ENCODE results near the gene SUN3.

SUN3 gene

DNA sequence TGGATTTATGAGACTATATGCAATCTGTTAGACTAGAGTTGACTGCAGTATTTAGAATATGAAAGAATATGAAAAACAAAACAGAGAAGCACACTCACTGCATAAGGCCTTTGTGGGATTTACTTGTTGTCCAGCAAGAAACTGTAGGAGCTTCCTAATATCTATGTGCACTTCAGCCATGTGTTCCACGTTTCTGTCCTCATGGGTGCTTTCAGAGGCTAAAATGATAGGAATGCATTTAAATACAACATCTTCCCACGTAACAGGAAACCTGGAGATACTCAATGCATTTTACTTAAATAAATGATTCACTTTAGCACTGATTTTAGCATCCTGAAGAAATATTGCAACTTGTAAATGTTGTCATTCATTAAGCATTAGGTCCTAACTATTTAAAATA, 61.2 kb downstream of the SUN3 start:
- DNase-seq (ENCODE audit: low read depth), result no peak
- TF ChIP-seq, protein P1, sequence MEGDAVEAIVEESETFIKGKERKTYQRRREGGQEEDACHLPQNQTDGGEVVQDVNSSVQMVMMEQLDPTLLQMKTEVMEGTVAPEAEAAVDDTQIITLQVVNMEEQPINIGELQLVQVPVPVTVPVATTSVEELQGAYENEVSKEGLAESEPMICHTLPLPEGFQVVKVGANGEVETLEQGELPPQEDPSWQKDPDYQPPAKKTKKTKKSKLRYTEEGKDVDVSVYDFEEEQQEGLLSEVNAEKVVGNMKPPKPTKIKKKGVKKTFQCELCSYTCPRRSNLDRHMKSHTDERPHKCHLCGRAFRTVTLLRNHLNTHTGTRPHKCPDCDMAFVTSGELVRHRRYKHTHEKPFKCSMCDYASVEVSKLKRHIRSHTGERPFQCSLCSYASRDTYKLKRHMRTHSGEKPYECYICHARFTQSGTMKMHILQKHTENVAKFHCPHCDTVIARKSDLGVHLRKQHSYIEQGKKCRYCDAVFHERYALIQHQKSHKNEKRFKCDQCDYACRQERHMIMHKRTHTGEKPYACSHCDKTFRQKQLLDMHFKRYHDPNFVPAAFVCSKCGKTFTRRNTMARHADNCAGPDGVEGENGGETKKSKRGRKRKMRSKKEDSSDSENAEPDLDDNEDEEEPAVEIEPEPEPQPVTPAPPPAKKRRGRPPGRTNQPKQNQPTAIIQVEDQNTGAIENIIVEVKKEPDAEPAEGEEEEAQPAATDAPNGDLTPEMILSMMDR (IDR thresholded peaks at IDR 0.05; ENCODE audit: insufficient read depth, low read depth, low read length, missing control alignments), result no peak
- no peak overlapping the region for H3K4me3 ChIP-seq (ENCODE audit: low read depth, low read length)

DNA sequence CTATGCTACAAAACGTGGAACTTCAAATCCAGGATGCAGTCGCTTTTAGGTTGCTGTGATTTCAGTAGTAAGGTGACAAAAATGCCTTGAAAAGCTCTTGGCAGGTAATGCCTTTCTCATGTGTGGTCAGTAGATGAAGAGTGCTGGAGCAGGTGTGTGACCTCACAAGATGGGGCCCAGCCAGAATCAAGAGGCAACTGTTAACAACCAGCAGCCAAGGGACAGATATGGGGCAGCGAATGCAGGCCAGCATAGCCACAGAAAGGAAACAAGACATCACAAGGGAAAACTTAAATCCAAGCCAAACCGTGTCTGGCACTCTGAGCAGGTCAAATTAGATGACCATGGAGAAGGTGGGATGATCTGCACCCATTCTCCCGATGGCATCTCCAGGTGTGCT, 61.8 kb downstream of the SUN3 start:
- DNase-seq (ENCODE audit: low read depth), result no peak

DNA sequence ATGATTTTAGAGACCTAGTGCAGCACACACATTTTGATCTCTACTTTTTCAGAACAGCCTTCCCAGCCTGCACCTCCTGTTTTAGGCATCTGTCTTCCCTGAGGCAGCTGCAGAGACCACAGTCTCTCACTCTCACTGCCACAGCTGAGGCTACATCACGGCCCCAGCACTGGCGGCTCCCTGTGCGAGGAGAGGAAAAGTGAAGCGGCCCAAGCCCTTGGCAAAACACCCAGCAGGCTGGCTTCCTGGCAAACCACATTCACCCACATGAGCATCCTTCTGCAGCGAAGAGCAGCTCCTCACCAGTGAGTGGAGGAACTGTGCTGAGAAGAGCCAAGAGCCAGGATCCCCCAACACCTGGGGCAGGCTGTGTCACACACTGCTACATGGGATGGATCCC, 63.5 kb downstream of the SUN3 start:
- H3K4me3 ChIP-seq (ENCODE audit: low read depth, low read length), result no peak overlapping the region
- TF ChIP-seq, protein P1 (IDR thresholded peaks at IDR 0.05; ENCODE audit: insufficient read depth, low read depth, low read length, missing control alignments), result no peak
- DNase-seq (ENCODE audit: low read depth), result no peak

More for the DNA sequence above, 61.8 kb downstream of the SUN3 start:
- H3K4me3 ChIP-seq (ENCODE audit: low read depth, low read length), result no peak overlapping the region
- TF ChIP-seq, protein P1 (IDR thresholded peaks at IDR 0.05; ENCODE audit: insufficient read depth, low read depth, low read length, missing control alignments), result no peak

DNA sequence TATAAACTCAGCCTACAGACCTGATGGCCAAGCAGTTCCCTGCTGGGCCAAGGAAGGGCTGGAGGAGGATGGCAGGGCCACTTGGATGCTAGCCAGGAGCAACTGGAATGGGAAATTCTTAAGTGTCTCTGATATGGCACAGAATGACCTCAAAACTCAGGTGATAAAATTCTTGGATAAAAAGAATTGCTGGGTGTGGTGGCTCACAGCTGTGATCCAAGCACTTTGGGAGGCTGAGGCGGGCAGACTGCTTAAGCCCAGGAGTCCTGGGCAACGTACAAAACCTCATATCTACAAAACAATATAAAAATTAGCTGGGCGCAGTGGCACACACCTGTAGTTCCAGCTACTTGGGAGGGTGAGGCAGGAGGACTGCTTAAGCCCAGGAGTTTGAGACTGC, 66.6 kb downstream of the SUN3 start:
- no peak overlapping the region for H3K4me3 ChIP-seq (ENCODE audit: low read depth, low read length)
- DNase-seq (ENCODE audit: low read depth), result no peak
- TF ChIP-seq, protein P1 (IDR thresholded peaks at IDR 0.05; ENCODE audit: insufficient read depth, low read depth, low read length, missing control alignments), result no peak

DNA sequence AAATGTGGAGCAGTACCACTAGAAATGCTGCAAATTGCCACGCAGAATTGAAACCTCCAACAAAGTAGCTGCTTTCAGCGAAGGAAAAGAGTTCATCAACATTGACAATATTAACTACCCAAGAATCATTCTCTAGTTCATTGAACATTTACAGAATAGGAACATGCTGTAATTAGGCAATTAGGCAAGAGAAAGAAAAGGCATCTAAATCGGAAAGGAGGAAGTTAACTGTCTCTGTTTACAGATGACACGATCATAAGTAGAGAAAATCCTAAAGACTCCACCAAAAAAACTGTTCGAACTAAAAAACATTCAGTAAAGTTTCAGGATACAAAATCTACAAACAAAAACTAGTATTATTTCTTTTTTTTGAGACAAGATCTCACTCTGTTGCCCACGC, 71.8 kb downstream of the SUN3 start:
- TF ChIP-seq, protein P1 (IDR thresholded peaks at IDR 0.05; ENCODE audit: insufficient read depth, low read depth, low read length, missing control alignments), result no peak
- no peak overlapping the region for H3K4me3 ChIP-seq (ENCODE audit: low read depth, low read length)
- no peak for DNase-seq (ENCODE audit: low read depth)

DNA sequence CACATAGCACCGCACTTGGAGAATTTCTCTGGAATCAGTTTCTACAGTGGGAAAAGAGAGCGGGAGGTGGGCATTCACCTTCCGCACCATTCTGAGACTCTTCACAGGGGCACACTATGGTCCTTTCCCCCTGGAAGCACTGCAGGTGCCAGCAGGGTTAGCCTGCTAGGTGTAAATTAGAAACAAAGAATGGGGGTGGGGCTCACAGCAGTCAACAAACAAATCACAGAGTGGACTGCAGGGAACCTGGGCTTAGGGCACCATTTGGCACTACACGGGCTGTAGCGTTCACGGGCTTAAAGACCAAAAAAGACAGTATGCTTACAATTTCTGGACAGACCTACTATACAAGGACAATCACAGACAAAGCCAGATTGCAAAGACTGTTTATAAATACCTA, 72.7 kb downstream of the SUN3 start:
- TF ChIP-seq, protein P1 (IDR thresholded peaks at IDR 0.05; ENCODE audit: insufficient read depth, low read depth, low read length, missing control alignments), result no peak
- DNase-seq (ENCODE audit: low read depth), result no peak
- H3K4me3 ChIP-seq (ENCODE audit: low read depth, low read length), result no peak overlapping the region

DNA sequence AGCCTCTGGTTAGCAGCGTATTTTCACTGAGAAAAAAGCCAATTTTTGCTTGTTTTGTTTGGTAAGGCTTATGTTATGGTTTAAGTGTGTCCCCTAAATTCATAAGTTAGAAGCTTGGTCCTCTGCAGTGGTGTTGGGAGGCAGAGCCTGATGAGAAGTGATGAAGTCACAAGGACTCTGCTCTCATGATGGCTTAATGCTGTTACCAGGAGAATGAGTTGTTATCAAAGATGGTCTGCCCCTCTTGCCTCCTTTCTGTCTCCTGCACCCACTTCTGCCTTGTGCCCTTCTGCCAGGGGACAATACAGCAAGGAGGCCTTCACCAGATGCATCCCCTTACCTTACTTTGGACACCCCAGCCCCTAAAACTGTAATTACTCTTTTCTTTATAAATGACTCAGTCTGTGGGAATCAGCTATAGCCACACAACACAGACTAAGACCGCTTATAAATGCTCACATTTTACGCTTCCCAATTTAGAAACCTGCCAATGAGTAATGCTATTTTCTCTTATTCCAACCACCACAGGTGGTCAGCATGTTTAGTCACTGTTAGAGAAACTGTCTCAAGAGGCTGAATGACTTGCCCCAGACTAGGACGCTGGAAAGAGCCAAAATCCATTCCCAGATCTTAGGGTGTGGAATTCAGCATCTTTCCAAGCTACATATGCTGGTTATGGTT, 74.5 kb downstream of the SUN3 start:
- no peak overlapping the region for H3K4me3 ChIP-seq (ENCODE audit: low read depth, low read length)
- no peak for DNase-seq (ENCODE audit: low read depth)
- TF ChIP-seq, protein P1 (IDR thresholded peaks at IDR 0.05; ENCODE audit: insufficient read depth, low read depth, low read length, missing control alignments), result no peak

Data from GM12865 (cell line).